Stimulated activated CD4-positive, alpha-beta T cell treated with anti-CD3 and anti-CD28 coated beads, Interleukin-12 subunit alpha, Interleukin-12 subunit beta, amount 100 ng/mL, for 4 hours (primary cell): ENCODE results near the gene ERF.
A peak's percentile ranks its signal among the peaks of the same experiment; 100 is the strongest.

ENCODE experiments used
- DNase-seq: peaks from one replicate; pipeline ENCODE4 v3.0.0-alpha.2; 2020

The ERF gene

DNA sequence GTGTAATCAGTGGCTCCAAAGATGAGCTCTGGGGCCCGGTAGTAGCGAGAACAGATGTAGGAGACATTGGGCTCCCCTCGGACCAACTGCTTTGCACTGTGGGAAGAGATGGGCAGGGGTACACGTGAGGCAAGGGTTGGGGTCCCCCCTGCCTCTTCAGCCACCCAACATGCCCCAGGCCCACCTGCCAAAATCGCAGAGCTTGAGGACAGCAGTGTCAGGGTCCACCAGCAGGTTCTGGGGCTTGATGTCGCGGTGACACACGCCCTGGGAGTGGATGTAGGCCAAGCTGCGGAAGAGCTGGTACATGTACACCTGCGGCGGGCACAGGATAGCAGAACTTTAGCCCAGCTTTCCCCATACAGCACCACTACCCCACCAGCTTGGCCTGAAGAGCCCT is 20.6 kb downstream of the ERF start:
- no peak for DNase-seq

DNA sequence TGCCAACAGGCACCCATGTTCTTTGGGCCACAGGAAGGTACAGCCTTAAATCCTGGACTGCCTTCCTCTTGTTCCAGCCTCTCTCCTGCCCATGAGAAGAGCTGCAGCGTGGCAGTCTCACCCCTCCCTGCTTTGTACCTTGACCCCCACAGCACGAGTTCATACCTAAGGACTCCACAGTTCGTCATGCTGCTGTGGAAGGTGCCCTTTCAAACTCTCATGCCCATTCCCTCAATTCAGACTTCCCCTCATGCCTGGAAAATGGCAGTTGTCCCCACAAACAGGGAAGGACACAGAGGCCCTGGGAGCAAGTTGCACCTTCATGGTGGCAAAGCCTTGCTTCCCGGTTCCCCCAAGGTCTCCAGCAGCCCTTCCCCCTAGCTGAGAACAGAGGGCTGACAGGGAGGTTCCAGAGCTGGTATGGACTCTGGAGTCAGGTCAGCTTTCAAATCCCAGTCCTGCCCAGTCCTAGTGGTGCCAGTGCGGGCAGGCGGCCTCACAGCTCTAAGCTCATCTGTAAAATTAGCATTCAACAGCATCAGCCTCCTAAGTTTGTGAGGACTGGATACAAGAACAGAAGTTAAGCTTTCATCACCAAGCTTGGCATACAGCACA is 21.1 kb downstream of the ERF start:
- no peak for DNase-seq

- no peak for DNase-seq
Observed at GRCh38 chr19:42233106-42233505, 21.8 kb downstream of the ERF start.

DNA sequence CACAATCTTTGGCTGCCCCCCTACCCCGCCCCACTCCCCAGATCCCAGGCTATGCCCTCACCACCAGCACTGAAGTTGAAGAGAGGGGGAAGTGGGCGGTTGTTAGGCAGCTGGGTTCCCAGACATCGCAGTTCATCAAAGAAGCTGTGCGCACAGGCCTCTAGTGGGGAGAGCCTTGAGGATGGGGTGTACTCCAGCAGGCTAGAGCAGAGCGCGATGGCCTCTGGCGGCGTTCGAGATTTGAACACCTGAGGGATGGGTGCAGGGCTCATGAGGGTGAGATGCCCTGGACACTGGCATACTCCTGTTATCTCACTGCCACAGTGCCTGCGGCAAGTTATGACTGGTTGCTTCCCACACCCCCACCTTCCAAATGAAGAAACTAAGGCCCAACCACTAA is 22.5 kb downstream of the ERF start:
- DNase-seq, result no peak

- no peak for DNase-seq
Observed at GRCh38 chr19:42230571-42230970, 24.4 kb downstream of the ERF start.

DNA sequence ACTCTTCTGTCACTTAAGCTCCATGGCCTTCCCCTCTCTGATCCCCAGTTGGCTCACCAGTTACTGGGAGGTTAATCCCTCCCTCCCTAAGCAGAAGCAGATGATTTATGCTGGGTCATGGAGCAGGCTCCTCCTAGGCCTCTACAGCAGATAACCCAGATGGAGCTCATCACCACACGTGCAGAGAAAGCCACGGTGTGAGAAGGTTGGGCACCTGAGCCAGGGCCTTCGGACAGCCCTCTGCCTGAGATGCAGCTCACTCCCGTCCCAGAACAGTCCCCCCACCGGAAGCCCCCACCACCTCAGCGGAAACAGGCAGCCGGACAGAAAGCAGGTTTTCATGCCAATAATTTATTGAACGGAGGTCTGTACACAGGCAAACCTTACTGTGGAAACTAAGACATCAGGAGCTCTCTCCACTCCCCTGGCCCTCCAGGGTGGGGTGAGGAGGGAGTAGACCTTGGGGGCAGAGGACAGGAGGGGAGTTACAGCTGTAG is 25.0 kb downstream of the ERF start:
- DNase-seq, result no peak

DNA sequence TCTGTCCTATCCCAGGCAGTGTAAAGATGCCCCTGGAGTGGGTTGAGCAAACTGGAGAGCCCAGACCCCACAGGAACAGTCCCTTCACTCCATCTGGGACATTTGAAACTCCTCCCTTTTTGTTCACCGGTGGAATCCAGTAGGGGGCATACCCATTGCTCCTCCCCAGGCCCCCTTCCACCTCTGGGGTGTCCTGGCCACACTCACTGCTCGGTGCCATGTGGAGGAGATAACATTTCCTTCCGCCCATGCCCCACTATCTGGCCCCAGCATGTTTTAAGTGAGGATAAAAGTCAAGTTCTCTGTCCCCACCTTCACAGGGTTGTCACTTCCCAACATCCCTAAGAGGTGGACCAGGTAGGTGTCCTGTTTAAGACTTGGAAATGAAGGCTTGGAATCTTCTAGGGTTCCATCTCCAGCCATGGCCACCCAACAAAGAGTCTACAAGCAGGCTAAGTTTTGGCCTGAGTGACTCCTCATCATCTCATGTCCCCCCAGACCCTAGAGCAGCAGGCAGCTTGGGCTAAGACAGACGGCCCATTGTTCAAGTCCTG is 25.6 kb downstream of the ERF start:
- DNase-seq, result no peak

- DNase-seq, result no peak
Observed at GRCh38 chr19:42228641-42229040, 26.3 kb downstream of the ERF start.

DNA sequence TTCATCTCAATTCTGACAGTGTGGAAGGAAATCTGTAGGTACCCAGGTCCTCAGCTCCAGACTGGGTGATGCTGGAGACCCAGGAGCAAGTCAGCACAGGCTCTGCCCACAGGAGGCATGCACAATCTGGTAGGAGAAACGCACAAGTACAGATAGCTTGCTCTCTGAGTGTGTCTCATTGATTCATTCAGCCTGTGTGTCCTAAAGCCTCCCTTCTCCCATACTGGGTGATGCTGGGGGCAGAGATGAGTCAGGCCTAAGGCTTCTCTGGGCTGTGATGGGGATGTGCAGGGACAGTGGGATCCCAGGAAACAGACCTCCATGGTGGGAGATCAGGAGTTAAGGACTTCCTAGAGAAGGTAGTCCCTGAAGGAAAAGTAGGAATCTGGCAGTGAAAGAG is 28.0 kb downstream of the ERF start:
- DNase-seq, result no peak

DNA sequence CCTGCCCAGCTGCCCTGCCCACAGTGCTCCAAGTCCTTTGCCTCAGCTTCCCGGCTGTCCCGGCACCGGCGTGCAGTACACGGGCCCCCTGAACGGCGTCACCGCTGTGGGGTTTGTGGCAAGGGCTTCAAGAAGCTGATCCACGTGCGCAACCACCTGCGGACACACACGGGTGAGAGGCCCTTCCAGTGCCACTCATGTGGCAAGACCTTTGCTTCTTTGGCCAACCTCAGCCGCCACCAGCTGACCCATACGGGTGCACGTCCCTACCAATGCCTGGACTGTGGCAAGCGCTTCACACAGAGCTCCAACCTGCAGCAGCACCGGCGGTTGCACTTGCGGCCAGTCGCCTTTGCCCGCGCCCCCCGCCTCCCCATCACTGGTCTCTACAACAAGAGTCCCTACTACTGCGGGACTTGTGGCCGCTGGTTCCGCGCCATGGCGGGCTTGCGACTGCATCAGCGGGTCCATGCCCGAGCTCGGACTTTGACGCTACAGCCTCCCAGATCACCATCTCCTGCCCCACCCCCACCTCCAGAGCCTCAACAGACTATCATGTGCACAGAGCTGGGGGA is 29.1 kb downstream of the ERF start:
- DNase-seq, result no peak

GRCh38 chr19:42224940-42225717 is 29.8 kb downstream of the ERF start:
- DNase-seq, result no peak

DNA sequence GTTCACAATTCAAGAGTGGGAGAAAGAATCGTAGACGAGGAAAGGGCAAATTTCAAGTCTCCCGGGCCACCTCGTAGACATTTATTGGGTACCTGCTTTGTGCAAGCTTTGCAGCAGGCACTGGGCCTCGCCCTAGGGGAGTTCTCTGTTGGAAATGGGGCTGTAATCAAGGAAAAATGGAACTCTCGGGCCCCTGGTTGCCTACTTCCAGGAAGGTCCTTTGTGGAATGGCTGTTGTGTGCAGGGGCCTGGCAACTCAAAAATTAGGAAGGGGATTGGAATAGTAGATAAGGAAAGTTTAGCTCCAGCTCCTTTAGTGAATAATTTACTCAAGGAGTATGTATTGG is 34.2 kb downstream of the ERF start:
- DNase-seq, result no peak

GRCh38 chr19:42219812-42220750 is 34.8 kb downstream of the ERF start, which contains the start of gene ZNF526:
Gene ZNF526, plus strand, starts transcription at chr19:42220312. Its CDS starts 4,092 bp downstream, at chr19:42224404.
- peak; percentile 93 for DNase-seq

GRCh38 chr19:42217520-42218437 is 37.1 kb downstream of the ERF start, which contains the start of gene DEDD2:
Gene DEDD2, minus strand, starts transcription at chr19:42217677. Its CDS starts 670 bp downstream, at chr19:42217007.
- DNase-seq, result peak; percentile 99

DNA sequence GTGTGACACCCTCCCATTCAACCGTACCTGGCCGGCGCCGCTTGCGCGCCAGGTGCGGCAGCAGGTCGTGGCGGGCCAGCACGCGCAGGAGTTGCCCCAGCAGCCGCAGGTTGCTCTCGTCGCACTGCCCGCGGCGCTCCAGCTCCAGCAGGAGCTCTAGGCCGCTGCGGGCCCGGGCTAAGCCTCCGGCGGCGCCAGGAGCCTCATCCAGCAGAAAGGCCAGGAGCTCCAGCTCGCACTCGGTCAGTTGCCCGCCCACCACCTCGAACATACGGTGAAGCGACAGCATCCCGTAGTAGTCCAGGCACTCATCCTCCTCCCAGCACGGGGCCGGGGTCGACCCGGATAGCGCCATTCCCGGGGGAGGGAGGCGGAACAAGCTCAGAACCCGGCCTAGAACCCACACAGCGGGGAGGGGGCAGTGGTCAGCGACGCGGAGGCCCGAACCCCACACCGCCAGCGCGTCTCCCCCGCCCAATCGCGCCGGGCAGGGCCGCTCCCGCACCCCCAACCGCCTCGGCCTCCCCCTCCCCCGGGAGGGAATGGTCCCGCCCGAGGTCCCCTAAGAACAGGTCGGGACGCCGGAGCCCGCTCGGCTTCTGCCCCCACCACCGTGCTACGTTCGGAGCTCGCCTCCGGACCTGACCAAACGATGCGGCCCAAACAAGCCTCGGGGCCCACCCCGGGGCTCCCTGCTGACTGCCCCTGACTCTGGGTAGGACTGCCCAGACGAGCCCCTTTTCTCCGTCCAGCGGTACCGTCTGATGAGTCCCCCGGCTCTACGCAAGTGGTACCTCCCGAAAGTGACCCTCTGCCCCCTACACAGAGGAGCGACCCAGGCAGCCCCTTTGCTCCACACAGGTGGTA is 38.0 kb downstream of the ERF start:
- DNase-seq, result peak; percentile 32

DNA sequence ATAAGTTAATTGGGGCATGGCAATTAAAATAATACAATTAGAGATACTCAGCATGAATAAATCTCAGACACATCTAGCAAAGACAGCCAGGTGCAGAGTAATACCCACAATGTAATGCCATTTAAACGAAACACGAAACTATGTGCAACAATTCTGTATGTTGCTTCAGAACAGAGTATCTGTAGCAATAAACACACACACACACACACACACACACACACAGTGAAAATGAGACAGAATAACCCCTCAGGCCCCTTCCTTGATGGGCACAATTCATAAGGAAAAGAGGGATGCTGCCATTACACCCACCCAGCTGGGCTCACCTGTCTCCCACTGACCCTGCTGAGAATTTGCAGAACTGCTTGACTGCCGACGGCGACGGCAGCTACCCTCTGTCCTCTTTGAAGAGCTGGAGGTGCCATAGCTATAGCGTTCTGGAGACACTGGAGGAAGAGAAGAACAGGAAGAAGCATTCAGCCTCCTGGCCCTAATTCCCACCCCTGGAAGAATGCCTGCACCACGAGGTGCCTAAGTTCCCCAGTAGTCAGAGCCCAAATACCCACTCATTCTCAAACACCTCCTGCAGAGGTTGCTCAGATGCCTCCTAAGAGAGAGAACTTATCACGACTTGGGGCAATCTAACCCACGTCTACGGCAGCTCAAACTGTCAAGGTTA is 40.0 kb downstream of the ERF start:
- DNase-seq, result no peak

DNA sequence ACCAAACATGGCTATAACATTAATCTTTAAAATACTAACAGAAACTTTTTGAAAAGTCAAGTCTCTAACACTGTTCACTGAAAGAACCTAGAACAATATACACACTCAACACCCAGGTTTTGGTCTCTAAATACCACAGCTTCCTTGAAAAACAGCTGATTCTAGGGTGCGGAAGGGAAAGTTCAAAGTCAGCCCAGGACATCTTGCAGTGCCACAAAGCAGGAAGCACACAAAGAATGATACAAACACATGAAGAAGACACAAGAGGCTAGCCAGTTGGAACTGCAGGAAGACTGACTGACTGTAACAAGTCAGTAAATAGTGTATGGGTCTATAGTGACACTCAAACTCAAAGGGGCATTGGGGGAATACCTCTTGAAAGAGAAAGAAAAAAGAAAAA is 42.0 kb downstream of the ERF start:
- DNase-seq, result no peak

GRCh38 chr19:42208612-42209011 is 46.3 kb downstream of the ERF start:
- no peak for DNase-seq

DNA sequence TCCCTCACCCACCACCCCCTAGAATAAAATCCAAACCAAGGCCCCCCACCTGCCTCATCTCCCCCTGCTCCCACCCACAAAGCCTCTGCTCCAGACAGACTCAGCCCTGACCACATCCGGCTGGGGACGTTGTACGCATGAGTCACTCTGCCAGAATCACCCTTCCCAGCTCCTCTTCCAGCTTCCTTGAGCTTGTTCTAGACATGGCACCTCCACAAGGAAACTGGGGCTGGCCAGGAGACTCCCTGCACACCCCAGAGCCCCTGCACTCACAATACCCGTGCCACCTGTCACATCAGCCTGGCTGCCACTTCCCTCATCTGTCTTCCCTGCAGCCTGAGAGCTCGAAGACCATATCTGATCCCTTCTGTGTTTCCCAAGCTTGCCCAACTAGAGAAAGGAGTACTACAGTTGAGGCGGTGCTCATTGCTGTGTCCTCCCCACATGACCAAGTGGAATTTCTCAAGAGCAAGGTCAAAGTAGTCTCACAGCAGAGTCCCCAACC is 47.1 kb downstream of the ERF start:
- no peak for DNase-seq
